HG03097 (cell line): ENCODE measurements around the gene CTSZ.

Experiments
- ATAC-seq: cut with Tn5 transposase; IDR thresholded peaks from one replicate; pipeline ENCODE4 v1.9.1; 2021; ENCODE audit not compliant: unreplicated experiment, low FRiP score

Gene CTSZ

GRCh38 chr20:59032023-59032712, 25.1 kb upstream of the CTSZ start, which contains the start of gene ATP5F1E:
ATP5F1E (minus strand) TSS chr20:59032335; CDS start chr20:59032251, 84 bp downstream.
- peak; percentile 93 for ATAC-seq

GRCh38 chr20:59031564-59032022, 24.5 kb upstream of the CTSZ start:
- ATAC-seq: no peak

- no peak for ATAC-seq
Measured at GRCh38 chr20:59030911-59031563, 24.0 kb upstream of the CTSZ start.

- no peak for ATAC-seq
Measured at GRCh38 chr20:59028812-59029211, 21.8 kb upstream of the CTSZ start.

- ATAC-seq: no peak
Measured at GRCh38 chr20:59027741-59028320, 20.8 kb upstream of the CTSZ start.

- no peak for ATAC-seq
Measured at GRCh38 chr20:59026904-59027740, 20.1 kb upstream of the CTSZ start.

GRCh38 chr20:59025511-59025910, 18.5 kb upstream of the CTSZ start:
- no peak for ATAC-seq

- no peak for ATAC-seq
Measured at GRCh38 chr20:59025086-59025485, 18.0 kb upstream of the CTSZ start.

- ATAC-seq: no peak
Measured at GRCh38 chr20:59024111-59024530, 17.1 kb upstream of the CTSZ start.

- ATAC-seq: no peak
Measured at GRCh38 chr20:59023616-59024015, 16.6 kb upstream of the CTSZ start.

- no peak for ATAC-seq
Measured at GRCh38 chr20:59022754-59023153, 15.7 kb upstream of the CTSZ start.

- no peak for ATAC-seq
Measured at GRCh38 chr20:59020938-59021551, 14.0 kb upstream of the CTSZ start.

GRCh38 chr20:59019217-59019616, 12.2 kb upstream of the CTSZ start, which contains the start of gene TUBB1:
TUBB1 (plus strand) TSS chr20:59019429; CDS start chr20:59019523, 94 bp downstream.
- ATAC-seq: no peak

GRCh38 chr20:59018817-59019216, 11.8 kb upstream of the CTSZ start:
- no peak for ATAC-seq

- ATAC-seq: no peak
Measured at GRCh38 chr20:59017493-59018231, 10.6 kb upstream of the CTSZ start.

- no peak for ATAC-seq
Measured at GRCh38 chr20:59016795-59017492, 9.9 kb upstream of the CTSZ start.

GRCh38 chr20:59015812-59016711, 9.0 kb upstream of the CTSZ start:
- no peak for ATAC-seq

- ATAC-seq: no peak
Measured at GRCh38 chr20:59015411-59015810, 8.4 kb upstream of the CTSZ start.
